CD4-positive, alpha-beta T cell treated with Interleukin-2 at 100 ng/mL for 4 hours (primary cell): ENCODE data around the gene OGDH.
"Not testable (repeated sequence)": the region's sequence is repeated elsewhere in the genome, so short reads cannot be mapped to it uniquely, and the experiment has no call there.

Experiments
- DNase-seq: peaks from one replicate; pipeline ENCODE4 v3.0.0-alpha.2; 2020; ENCODE audit warnings: low spot score

OGDH gene

GRCh38 chr7:44673324-44673723, 66.9 kb downstream of the OGDH start:
- DNase-seq, result no peak

- DNase-seq, result no peak
Measured at GRCh38 chr7:44673771-44674170, 67.3 kb downstream of the OGDH start.

- DNase-seq, result no peak
Measured at GRCh38 chr7:44674381-44674780, 68.0 kb downstream of the OGDH start.

GRCh38 chr7:44676776-44677175, 70.3 kb downstream of the OGDH start:
- DNase-seq, result no peak

GRCh38 chr7:44678101-44678470, 71.7 kb downstream of the OGDH start:
- no peak for DNase-seq

- DNase-seq, result no peak
Measured at GRCh38 chr7:44678471-44679179, 72.2 kb downstream of the OGDH start.

GRCh38 chr7:44681645-44682044, 75.2 kb downstream of the OGDH start:
- DNase-seq, result no peak

- DNase-seq, result no peak
Measured at GRCh38 chr7:44685723-44686122, 79.3 kb downstream of the OGDH start.

- no peak for DNase-seq
Measured at GRCh38 chr7:44689427-44689826, 83.0 kb downstream of the OGDH start.

GRCh38 chr7:44693641-44694313, 87.3 kb downstream of the OGDH start:
- DNase-seq, result no peak

GRCh38 chr7:44694326-44694725, 87.9 kb downstream of the OGDH start:
- no peak for DNase-seq

GRCh38 chr7:44694766-44695165, 88.3 kb downstream of the OGDH start:
- DNase-seq, result no peak

- no peak for DNase-seq
Measured at GRCh38 chr7:44695756-44696155, 89.3 kb downstream of the OGDH start.

GRCh38 chr7:44696728-44697127, 90.3 kb downstream of the OGDH start:
- no peak for DNase-seq

GRCh38 chr7:44697136-44698045, 91.0 kb downstream of the OGDH start:
- no peak for DNase-seq

- DNase-seq, result no peak
Measured at GRCh38 chr7:44698046-44698580, 91.7 kb downstream of the OGDH start.

GRCh38 chr7:44699598-44699997, 93.2 kb downstream of the OGDH start:
- DNase-seq, result not testable (repeated sequence)

- DNase-seq, result no peak
Measured at GRCh38 chr7:44700322-44700721, 93.9 kb downstream of the OGDH start.

- DNase-seq, result not testable (repeated sequence)
Measured at GRCh38 chr7:44703391-44703790, 97.0 kb downstream of the OGDH start.

- DNase-seq, result no peak
Measured at GRCh38 chr7:44703921-44704320, 97.5 kb downstream of the OGDH start.

GRCh38 chr7:44705434-44705833, 99.0 kb downstream of the OGDH start:
- DNase-seq, result no peak

GRCh38 chr7:44706788-44707557, 100.5 kb downstream of the OGDH start:
- no peak for DNase-seq
